Stimulated activated CD4-positive, alpha-beta T cell treated with anti-CD3 and anti-CD28 coated beads, Interleukin-12 subunit alpha, Interleukin-12 subunit beta, amount 100 ng/mL, for 24 hours (primary cell): ENCODE measurements around the gene ZNF814.
A peak's percentile ranks its signal among the peaks of the same experiment; 100 is the strongest.
"Not testable (repeated sequence)": the region's sequence is repeated elsewhere in the genome, so short reads cannot be mapped to it uniquely, and the experiment has no call there.

ENCODE experiments used
- DNase-seq, 2 experiments: peaks; one replicate each; pipeline ENCODE4 v3.0.0-alpha.2; 2020; ENCODE audit warnings: low read depth in 2 of 2

ZNF814 gene

DNA sequence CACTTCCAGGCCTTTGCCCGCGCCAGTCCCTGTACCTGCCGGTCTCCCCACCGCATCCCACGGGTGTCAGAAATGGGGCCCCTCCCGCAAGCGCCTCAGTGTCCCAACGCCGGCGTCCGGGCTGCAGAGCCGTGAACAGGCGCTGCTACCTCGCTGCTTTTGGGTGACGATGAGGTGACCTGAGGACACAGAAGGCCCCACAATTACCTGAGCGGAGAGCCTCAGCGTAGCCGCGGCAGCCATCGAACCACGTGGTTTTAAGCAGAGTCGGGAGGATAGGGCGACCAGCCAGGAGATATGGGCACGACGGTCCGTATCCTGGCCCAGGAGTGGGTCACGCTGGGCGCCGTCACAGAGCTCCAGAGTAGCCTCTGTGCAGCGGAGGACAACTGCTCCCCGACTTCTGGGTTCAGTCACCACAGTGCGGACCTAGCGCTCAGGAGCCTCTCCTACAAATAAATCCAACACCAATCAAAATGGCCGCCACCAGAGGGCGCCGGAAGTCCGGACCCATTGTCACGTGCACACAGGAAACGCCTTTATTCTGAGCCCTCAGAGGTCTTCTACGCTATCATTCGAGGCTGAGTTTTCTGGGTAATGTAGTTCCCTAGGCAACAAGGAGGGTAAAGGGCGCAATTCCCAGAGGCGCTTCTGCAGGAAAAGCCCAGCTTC, at the start of gene ZNF814:
Gene ZNF814, minus strand, starts transcription at position 478 of the 672 bp plus-strand sequence. Its CDS starts 235 bp downstream, at position 243.
- DNase-seq, result peak; percentile 66 to 79

DNA sequence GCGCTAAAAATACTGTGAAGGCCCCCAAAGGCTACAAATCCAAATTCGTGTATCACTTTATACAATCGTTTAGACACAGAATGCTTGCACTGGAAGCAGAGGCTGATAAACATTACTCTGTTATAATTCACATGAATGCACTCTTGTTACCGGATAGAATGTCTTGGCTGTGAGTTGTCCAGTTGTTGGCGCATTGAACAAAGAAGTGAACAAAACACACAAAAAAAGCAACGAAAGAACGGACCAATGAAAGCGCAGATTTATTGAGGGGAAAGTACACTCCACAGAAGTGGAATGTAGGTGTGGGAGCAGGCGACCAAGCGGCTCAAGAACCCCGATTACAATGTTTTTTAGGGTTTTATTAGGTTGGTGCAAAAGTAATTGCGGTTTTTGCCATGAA, 46.9 kb upstream of the ZNF814 start:
- DNase-seq, result no peak

- no peak for DNase-seq
Measured at GRCh38 chr19:57934820-57935665, 46.2 kb upstream of the ZNF814 start, which contains the start of gene ZNF418. Gene ZNF418 (minus strand): TSS chr19:57935402. CDS start chr19:57933822, 1,580 bp downstream.

DNA sequence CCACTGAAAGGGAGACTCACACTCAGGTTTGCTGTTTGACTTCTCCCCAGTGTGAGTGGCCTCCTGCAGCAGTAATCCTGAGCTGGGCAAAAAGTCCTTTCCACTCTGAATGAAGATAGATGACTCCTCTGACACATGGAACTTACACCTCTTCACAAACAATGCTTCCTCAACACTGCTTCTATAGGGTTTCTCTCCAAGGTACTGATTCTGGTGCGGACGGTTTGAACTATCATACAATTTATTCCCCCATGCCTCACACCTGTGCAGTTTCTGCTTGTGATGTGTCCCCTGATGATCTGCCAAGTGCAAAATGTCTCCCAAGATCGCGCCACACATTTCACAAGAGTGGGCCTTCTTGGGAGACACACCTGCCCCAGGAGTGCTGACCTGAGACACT, 38.8 kb upstream of the ZNF814 start:
- DNase-seq, result no peak

DNA sequence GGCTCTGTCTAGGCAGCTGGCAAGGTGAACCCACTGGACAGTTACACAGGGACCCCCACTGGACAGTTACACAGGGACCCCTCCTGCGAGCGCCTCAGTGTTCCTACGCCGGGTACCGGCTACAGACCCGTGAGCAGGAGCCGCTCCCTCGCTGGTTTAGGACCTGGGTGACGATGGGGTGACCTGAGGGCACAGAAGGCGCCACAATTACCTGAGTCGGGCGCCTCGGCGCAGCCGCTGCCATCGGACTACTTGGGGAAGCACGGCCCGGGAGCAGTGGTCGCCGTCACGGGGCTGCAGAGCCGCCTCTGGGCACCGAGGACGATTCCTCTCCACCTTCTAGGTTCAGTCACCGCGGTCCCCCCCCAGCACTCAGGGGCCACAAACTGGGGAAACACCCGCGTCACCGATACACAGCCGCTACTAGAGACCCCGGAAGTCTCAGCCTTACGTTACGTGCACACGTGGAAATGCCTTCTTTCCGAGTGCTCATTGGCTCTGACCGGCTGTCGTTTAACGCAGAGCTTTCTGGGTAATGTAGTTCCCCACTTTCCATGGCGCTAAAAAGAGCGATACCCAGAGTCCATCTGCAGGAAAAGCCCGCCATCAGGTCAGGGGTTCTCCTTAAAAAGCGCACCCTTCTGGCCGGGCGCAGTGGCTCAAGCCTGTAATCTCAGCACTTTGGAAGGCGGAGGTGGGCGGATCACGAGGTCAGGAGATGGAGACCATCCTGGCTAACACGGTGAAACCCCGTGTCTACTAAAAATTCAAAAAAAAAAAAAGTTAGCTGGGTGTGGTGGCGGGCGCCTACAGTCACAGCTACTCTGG, 27.5 kb upstream of the ZNF814 start, which contains the start of gene ZNF417:
Gene ZNF417, minus strand, starts transcription at position 425 of the 828 bp plus-strand sequence. Its CDS starts 181 bp downstream, at position 244.
- peak; percentile 66 to 72 for DNase-seq

- no peak for DNase-seq
Measured at GRCh38 chr19:57914531-57914930, 25.7 kb upstream of the ZNF814 start.

- no peak for DNase-seq
Measured at GRCh38 chr19:57907394-57907793, 18.6 kb upstream of the ZNF814 start.

- DNase-seq, result no peak
Measured at GRCh38 chr19:57905258-57905657, 16.4 kb upstream of the ZNF814 start.

- no peak for DNase-seq
Measured at GRCh38 chr19:57903618-57904184, 14.9 kb upstream of the ZNF814 start.

GRCh38 chr19:57900311-57900710, 11.5 kb upstream of the ZNF814 start:
- no peak for DNase-seq

DNA sequence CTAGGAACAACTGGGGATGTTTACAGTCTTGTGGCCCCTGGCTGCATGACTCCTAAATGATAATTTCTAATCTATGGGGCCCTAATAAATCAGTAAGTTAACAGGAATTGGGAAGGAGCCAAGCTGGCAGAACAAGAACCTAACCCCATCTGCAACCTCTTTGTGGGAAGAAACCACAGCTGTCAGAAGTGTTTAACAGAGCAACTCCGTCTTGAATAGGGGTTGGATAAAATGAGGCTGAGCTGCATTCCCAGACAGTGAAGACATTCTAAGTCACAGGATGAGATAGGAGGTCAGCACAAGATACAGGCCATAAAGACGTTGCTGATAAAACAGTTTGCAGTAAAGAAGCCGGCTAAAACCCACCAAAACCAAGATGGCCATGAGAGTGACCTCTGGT, 1.9 kb upstream of the ZNF814 start:
- DNase-seq, result not testable (repeated sequence)

GRCh38 chr19:57888107-57888559, 704 bp downstream of the ZNF814 start:
- no peak for DNase-seq

GRCh38 chr19:57887195-57887941, 1.5 kb downstream of the ZNF814 start:
- no peak for DNase-seq

DNA sequence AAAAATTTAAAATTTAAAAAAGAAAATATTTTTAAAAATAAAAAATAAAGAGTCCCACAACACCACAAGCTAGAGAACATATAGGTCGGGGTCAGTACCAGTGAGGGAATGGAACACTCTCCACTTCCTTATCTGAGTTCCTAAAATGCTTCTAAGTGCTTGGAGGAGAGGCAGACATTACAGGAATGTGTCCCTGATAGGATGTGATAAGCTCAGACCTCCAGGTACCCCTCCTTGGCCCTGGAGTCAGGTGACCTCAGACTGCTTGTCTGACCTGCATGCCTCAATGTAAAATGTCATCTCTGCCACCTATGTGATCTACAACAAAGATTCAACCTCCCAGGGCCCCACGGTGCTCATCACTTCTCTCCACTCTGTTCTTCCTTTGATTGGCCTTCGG, 2.8 kb downstream of the ZNF814 start:
- no peak for DNase-seq

- DNase-seq, result not testable (repeated sequence)
Measured at GRCh38 chr19:57873883-57874799, 14.7 kb downstream of the ZNF814 start.

DNA sequence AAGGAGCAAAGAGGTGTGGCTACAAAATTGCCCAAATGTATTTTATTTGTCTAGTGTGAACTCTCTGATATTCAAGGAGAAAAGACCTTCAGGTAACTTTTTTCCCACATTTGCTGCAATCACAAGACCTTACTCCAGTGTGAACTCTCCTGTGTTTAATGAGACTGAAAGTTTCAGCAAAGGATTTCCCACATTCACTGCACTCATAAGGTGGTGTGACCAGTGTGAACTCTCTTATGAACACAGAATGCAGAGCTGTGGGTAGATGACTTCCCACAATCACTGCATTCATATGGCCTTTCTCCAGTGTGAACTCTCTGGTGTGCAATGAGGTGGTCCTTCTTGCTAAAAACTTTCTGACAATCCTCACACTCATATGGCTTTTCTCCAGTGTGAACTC, 16.4 kb downstream of the ZNF814 start:
- no peak for DNase-seq

GRCh38 chr19:57870225-57870624, 18.6 kb downstream of the ZNF814 start:
- no peak for DNase-seq

DNA sequence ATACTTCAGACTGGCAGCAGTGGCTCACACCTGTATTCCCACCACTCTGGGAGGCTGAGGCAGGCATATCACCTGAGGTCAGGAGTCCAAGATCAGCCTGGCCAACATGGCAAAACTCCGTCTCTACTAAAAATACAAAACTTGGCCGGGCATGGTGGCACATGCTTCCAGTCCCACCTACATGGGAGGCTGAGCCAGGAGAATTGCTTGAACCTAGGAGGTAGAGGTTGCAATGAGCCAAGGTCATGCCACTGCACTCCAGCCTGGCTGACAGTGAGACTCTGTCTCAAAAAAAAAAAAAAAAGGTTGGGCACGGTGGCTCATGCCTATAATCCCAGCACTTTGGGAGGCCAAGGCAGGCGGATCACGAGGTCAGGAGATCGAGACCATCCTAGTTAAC, 19.2 kb downstream of the ZNF814 start:
- DNase-seq, result not testable (repeated sequence)

- no peak for DNase-seq
Measured at GRCh38 chr19:57867868-57868492, 20.9 kb downstream of the ZNF814 start.
